H1 (cell line): ENCODE results near the gene CORO2B. TPM values are rescaled to one million over a fixed set of nuclear protein-coding genes. Genes with fewer than 3 reads are reported as not detected.

Experiments used
- CTCF ChIA-PET: fragments of 300-600 bp; sonication (Branson Sonifier 250); formaldehyde crosslinking; loops from one replicate; lab custom pipeline; 2021; ENCODE audit not compliant: partially characterized antibody; lab: Charles Lee
- POLR2A ChIA-PET: fragments of 300-600 bp; sonication (Branson Sonifier 250); formaldehyde crosslinking; loops from one replicate; lab custom pipeline; 2021; ENCODE audit warnings: inconsistent platforms; ENCODE audit not compliant: partially characterized antibody; lab: Charles Lee
- DNase-seq, 2 experiments: peaks; one replicate each; pipeline versions ENCODE4 v3.0.0 to v3.0.0-alpha.2; 2010 to 2022; ENCODE audit warnings: low spot score in 2 of 2, low read depth in 1 of 2, mixed read lengths in 1 of 2
- FAIRE-seq: peaks from 2 replicates; lab custom pipeline; 2011; peaks lifted over from hg19 to GRCh38; lab: Jason Lieb, UNC
- H2AFZ ChIP-seq: 2 replicates; pipeline ENCODE4 v1.8.1; 2012; ENCODE audit warnings: low read length, inconsistent platforms
- H2AK5ac ChIP-seq: 2 replicates; pipeline ENCODE4 v1.6.1; 2013; ENCODE audit warnings: low read depth, low read length
- H2BK120ac ChIP-seq: replicated peaks from 2 replicates; pipeline ENCODE3; 2013; ENCODE audit warnings: low read depth, low read length, inconsistent platforms
- H2BK12ac ChIP-seq: 2 replicates; pipeline ENCODE4 v1.6.1; 2013; ENCODE audit warnings: low read depth, low read length
- H2BK15ac ChIP-seq: 2 replicates; pipeline ENCODE4 v1.6.1; 2013; ENCODE audit warnings: low read length
- H2BK20ac ChIP-seq: 2 replicates; pipeline ENCODE4 v1.6.1; 2013; ENCODE audit warnings: low read length
- H2BK5ac ChIP-seq: 2 replicates; pipeline ENCODE4 v1.6.1; 2013; ENCODE audit warnings: low read depth, low read length
- H3K14ac ChIP-seq: 2 replicates; pipeline ENCODE4 v1.6.1; 2013; ENCODE audit warnings: inconsistent platforms; ENCODE audit not compliant: insufficient read length
- H3K18ac ChIP-seq: 2 replicates; pipeline ENCODE4 v1.6.1; 2013; ENCODE audit warnings: low read length; ENCODE audit errors: extremely low read depth
- H3K23ac ChIP-seq: 2 replicates; pipeline ENCODE4 v1.6.1; 2013; ENCODE audit warnings: inconsistent platforms; ENCODE audit not compliant: insufficient read length
- H3K23me2 ChIP-seq: 2 replicates; pipeline ENCODE4 v1.6.1; 2013; ENCODE audit warnings: low read depth, low read length
- H3K27ac ChIP-seq: 2 replicates; pipeline ENCODE4 v1.6.1; 2011; ENCODE audit warnings: low read depth, low read length, inconsistent platforms
- H3K27me3 ChIP-seq, 4 experiments: replicated peaks in 1 of 4; 1 replicate in 1 of 4; 2 replicates in 3 of 4; pipeline versions ENCODE4 v1.6.1 to v1.8.1; 2011 to 2013; ENCODE audit warnings: low read length in 3 of 4, mild to moderate bottlenecking in 3 of 4, inconsistent platforms in 2 of 4, mixed read lengths in 2 of 4, moderate library complexity in 1 of 4; ENCODE audit not compliant: control insufficient read depth in 3 of 4, insufficient read depth in 3 of 4; ENCODE audit errors: extremely low read depth in 1 of 4
- H3K36me3 ChIP-seq, 4 experiments: 2 replicates each; pipeline versions ENCODE4 v1.6.1 to v1.8.1; 2011 to 2013; ENCODE audit warnings: mild to moderate bottlenecking in 4 of 4, low read length in 3 of 4, moderate library complexity in 2 of 4, control low read depth in 1 of 4, inconsistent platforms in 1 of 4; ENCODE audit not compliant: insufficient read depth in 4 of 4, control insufficient read depth in 2 of 4
- H3K4ac ChIP-seq: replicated peaks from 2 replicates; pipeline ENCODE3; 2013; ENCODE audit warnings: low read length, low read depth, mixed read lengths, inconsistent platforms; ENCODE audit not compliant: insufficient read length
- H3K4me1 ChIP-seq, 4 experiments: replicated peaks in 1 of 4; 1 replicate in 1 of 4; 2 replicates in 3 of 4; pipeline versions ENCODE4 v1.6.1 to v1.8.1; 2011 to 2013; ENCODE audit warnings: low read length in 3 of 4, inconsistent platforms in 2 of 4, mixed read lengths in 1 of 4; ENCODE audit not compliant: insufficient read depth in 4 of 4, control insufficient read depth in 3 of 4
- H3K4me2 ChIP-seq, 2 experiments: 2 replicates each; pipeline versions ENCODE4 v1.6.1 to v1.8.1; 2011 to 2013; ENCODE audit warnings: low read depth in 2 of 2, low read length in 2 of 2, control low read depth in 1 of 2, inconsistent platforms in 1 of 2, mild to moderate bottlenecking in 1 of 2; ENCODE audit not compliant: insufficient read depth in 1 of 2
- H3K4me3 ChIP-seq, 4 experiments: fragments of 200-600, 300-600 bp in 1 of 4; sonication (generic), shearing (Covaris generic), sonication (Bioruptor Twin) in 1 of 4; 2 replicates each; pipeline versions ENCODE4 v1.5.1 to v1.8.1; 2011 to 2016; ENCODE audit warnings: low read length in 4 of 4, low read depth in 3 of 4, control low read depth in 2 of 4, inconsistent platforms in 2 of 4, mild to moderate bottlenecking in 2 of 4, mixed read lengths in 1 of 4, moderate library complexity in 1 of 4; ENCODE audit not compliant: insufficient read depth in 2 of 4; ENCODE audit errors: extremely low read depth in 1 of 4
- H3K56ac ChIP-seq: replicated peaks from 2 replicates; pipeline ENCODE3; 2013; ENCODE audit warnings: low read depth, mild to moderate bottlenecking, mixed read lengths, low read length, inconsistent platforms; ENCODE audit not compliant: insufficient read length
- H3K79me1 ChIP-seq: 2 replicates; pipeline ENCODE4 v1.6.1; 2013; ENCODE audit warnings: low read depth, low read length, control low read depth
- H3K79me2 ChIP-seq, 2 experiments: 2 replicates each; pipeline versions ENCODE4 v1.6.1 to v1.8.1; 2012 to 2013; ENCODE audit warnings: low read length in 2 of 2, mild to moderate bottlenecking in 2 of 2, inconsistent platforms in 1 of 2; ENCODE audit not compliant: insufficient read depth in 2 of 2, control insufficient read depth in 1 of 2
- H3K9ac ChIP-seq, 4 experiments: replicated peaks in 1 of 4; 1 replicate in 1 of 4; 2 replicates in 3 of 4; pipeline versions ENCODE4 v1.6.1 to v1.8.1; 2011 to 2013; ENCODE audit warnings: low read depth in 3 of 4, low read length in 3 of 4, control low read depth in 2 of 4, mild to moderate bottlenecking in 2 of 4, moderate library complexity in 2 of 4, inconsistent platforms in 1 of 4; ENCODE audit errors: extremely low read depth in 1 of 4
- H3K9me3 ChIP-seq, 2 experiments: 2 replicates each; pipeline versions ENCODE4 v1.6.1 to v1.8.1; 2012 to 2013; ENCODE audit warnings: mild to moderate bottlenecking in 2 of 2, moderate library complexity in 2 of 2, control low read depth in 1 of 2, inconsistent platforms in 1 of 2, low read depth in 1 of 2, low read length in 1 of 2, mixed read lengths in 1 of 2; ENCODE audit not compliant: insufficient read depth in 2 of 2
- H4K20me1 ChIP-seq, 2 experiments: replicated peaks in 1 of 2; 2 replicates each; pipeline versions ENCODE3 to v1.8.1; 2011 to 2013; ENCODE audit warnings: inconsistent platforms in 2 of 2, low read length in 2 of 2, mild to moderate bottlenecking in 1 of 2; ENCODE audit not compliant: insufficient read depth in 2 of 2, control insufficient read depth in 1 of 2
- H4K5ac ChIP-seq: 2 replicates; pipeline ENCODE4 v1.6.1; 2013; ENCODE audit warnings: low read length, low read depth, mixed read lengths, inconsistent platforms; ENCODE audit not compliant: insufficient read length
- H4K8ac ChIP-seq: 2 replicates; pipeline ENCODE4 v1.8.0; 2013; ENCODE audit warnings: mild to moderate bottlenecking, moderate library complexity, low read length, inconsistent platforms; ENCODE audit not compliant: insufficient read depth; ENCODE audit errors: extremely low read depth
- H4K91ac ChIP-seq: replicated peaks from 2 replicates; pipeline ENCODE3; 2013; ENCODE audit warnings: low read length, mixed read lengths, inconsistent platforms; ENCODE audit not compliant: insufficient read length
- BCL11A ChIP-seq, 2 experiments: IDR thresholded peaks; one replicate each; pipeline ENCODE4 v1.6.1; 2011; ENCODE audit warnings: low read depth in 2 of 2, low read length in 2 of 2, mild to moderate bottlenecking in 2 of 2
- GABPA ChIP-seq: IDR thresholded peaks from 2 replicates; pipeline ENCODE4 v1.6.1; 2011; ENCODE audit warnings: mild to moderate bottlenecking, low read length, moderate library complexity, borderline replicate concordance; ENCODE audit not compliant: insufficient read depth
- HDAC2 ChIP-seq, 2 experiments: fragments of 300-600 bp in 1 of 2; sonication (generic) in 1 of 2; IDR thresholded peaks; 2 replicates each; pipeline ENCODE4 v1.6.1; 2011 to 2012; ENCODE audit warnings: low read depth in 2 of 2, low read length in 2 of 2, mild to moderate bottlenecking in 2 of 2, moderate library complexity in 2 of 2, borderline replicate concordance in 1 of 2, inconsistent platforms in 1 of 2
- KDM4A ChIP-seq: IDR thresholded peaks from one replicate; pipeline ENCODE4 v1.7.1; 2012; ENCODE audit warnings: low read depth, mild to moderate bottlenecking, moderate library complexity, low read length, inconsistent platforms; ENCODE audit not compliant: severe bottlenecking
- POLR2A ChIP-seq, 2 experiments: IDR thresholded peaks; 1 replicate in 1 of 2; 2 replicates in 1 of 2; pipeline ENCODE4 v1.6.1; 2011; ENCODE audit warnings: low read depth in 2 of 2, low read length in 2 of 2, mild to moderate bottlenecking in 2 of 2; ENCODE audit errors: control extremely low read depth in 1 of 2
- TBP ChIP-seq: IDR thresholded peaks from 2 replicates; pipeline ENCODE4 v1.6.1; 2011; ENCODE audit warnings: low read depth, low read length, improper control_type of control experiment
- TCF12 ChIP-seq: IDR thresholded peaks from 2 replicates; pipeline ENCODE4 v1.6.1; 2011; ENCODE audit warnings: low read depth, mild to moderate bottlenecking, low read length
- WGBS, 2 experiments: shearing (Covaris generic) in 1 of 2; methylation state at CpG; one replicate each; pipeline versions ENCODE4 v1.1.6 to v1.1.7; 2013 to 2015; ENCODE audit warnings: low lambda C conversion rate in 2 of 2, mixed read lengths in 2 of 2, inconsistent platforms in 1 of 2, low coverage in 1 of 2, missing lambda C conversion rate in 1 of 2; ENCODE audit not compliant: insufficient replicate concordance in 2 of 2, insufficient coverage in 1 of 2, insufficient read length in 1 of 2; ENCODE audit errors: extremely low coverage in 1 of 2, missing lambda C conversion rate in 1 of 2; 5-methylcytosine and 5-hydroxymethylcytosine counted together
- polyA plus RNA-seq, 7 experiments: library from polyadenylated mRNA; depleted of rRNA in 3 of 7; stranded (reverse) in 5 of 7; unstranded in 2 of 7; fragments of >200 nt in 5 of 7; fragments of 200-250 nt in 2 of 7; gene quantifications; 1 replicate in 5 of 7; 2 replicates in 1 of 7; 4 replicates in 1 of 7; pipeline versions ENCODE4 v1.2.1 to v1.2.3, GENCODE V29; 2011 to 2013; ENCODE audit warnings: missing spikeins in 2 of 7, mixed read lengths in 2 of 7
- total RNA-seq: library from RNA; stranded (reverse); fragmentation: NEBNext Ultra II Directional; extraction: Animal tissue kit (Norgen Biotek cat#: 25700); gene quantifications from 2 replicates; pipeline ENCODE4 v1.2.1, GENCODE V29; 2021
- TF ChIP-seq, protein P1 (sequence below): IDR thresholded peaks from 2 replicates; pipeline ENCODE4 v1.6.1; 2012; ENCODE audit warnings: inconsistent platforms
- TF ChIP-seq, protein P2 (sequence below): IDR thresholded peaks from 2 replicates; pipeline ENCODE4 v1.6.1; 2012; ENCODE audit warnings: inconsistent platforms

The CORO2B gene
- total and polyA plus RNA-seq, 2 of the 8 experiments (the other 6 are each of a cell fraction or from before 2014, with no cell fraction given): 3.4 to 6.7 TPM

DNA sequence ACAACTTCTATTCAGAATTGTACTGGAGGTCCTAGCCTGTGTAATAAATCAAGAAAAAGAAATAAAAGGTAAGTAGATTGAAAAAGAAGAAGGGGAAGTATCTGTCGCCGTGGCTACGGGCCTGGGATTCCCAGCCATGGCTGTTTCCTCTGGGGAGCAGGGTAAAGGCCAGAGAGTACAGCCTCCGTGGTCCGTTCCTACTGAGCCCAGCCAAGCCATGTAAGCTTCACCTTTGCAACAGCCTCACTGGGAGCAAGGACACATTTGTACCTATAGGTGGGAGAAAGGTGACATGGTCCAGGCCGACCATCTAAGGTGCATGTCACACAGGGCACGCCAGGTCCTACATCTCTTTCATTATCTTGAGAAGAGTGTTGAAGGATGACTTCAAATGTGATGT is 170.6 kb downstream of the CORO2B start:
- no peaks in the 10 kb centered on the region for H4K20me1 ChIP-seq
- H3K18ac ChIP-seq: no peak overlapping the region
- no peaks in the 10 kb centered on the region for H3K4me1 ChIP-seq
- no peaks in the 10 kb centered on the region for H3K79me2 ChIP-seq
- no peaks in the 10 kb centered on the region for H3K23me2 ChIP-seq
- no peak overlapping the region for H2BK120ac ChIP-seq
- DNase-seq: no peak
- no peak overlapping the region for H4K5ac ChIP-seq
- TF ChIP-seq, protein P1, sequence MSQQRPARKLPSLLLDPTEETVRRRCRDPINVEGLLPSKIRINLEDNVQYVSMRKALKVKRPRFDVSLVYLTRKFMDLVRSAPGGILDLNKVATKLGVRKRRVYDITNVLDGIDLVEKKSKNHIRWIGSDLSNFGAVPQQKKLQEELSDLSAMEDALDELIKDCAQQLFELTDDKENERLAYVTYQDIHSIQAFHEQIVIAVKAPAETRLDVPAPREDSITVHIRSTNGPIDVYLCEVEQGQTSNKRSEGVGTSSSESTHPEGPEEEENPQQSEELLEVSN: no peak
- TF ChIP-seq HDAC2 (IDR thresholded peaks at IDR 0.05; ENCODE audit: borderline replicate concordance in 1 of 2, low read depth in 2 of 2, low read length in 2 of 2) (no peak), GABPA (no peak), POLR2A (IDR thresholded peaks at IDR 0.05; ENCODE audit: control extremely low read depth in 1 of 2, low read depth in 2 of 2, low read length in 2 of 2) (no peak), KDM4A (no peak), TBP (no peak), TCF12 (no peak), BCL11A (IDR thresholded peaks at IDR 0.05; ENCODE audit: low read depth in 2 of 2, low read length in 2 of 2) (no peak)
- TF ChIP-seq, protein P2, sequence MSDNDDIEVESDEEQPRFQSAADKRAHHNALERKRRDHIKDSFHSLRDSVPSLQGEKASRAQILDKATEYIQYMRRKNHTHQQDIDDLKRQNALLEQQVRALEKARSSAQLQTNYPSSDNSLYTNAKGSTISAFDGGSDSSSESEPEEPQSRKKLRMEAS: no peak
- 93% methylated on average over 7 of the region's 7 CpGs; no CpG with 5 or more reads in 1 of the 2 experiments for WGBS, 2 experiments
- H3K79me1 ChIP-seq: no peaks in the 10 kb centered on the region
- H2BK5ac ChIP-seq: no peak overlapping the region
- H3K27me3 ChIP-seq: no peaks in the 10 kb centered on the region
- no peak overlapping the region for H3K4ac ChIP-seq
- H3K27ac ChIP-seq: no peak overlapping the region
- H3K9me3 ChIP-seq: no peaks in the 10 kb centered on the region
- no peak overlapping the region for H3K56ac ChIP-seq
- ChIA-PET CTCF (interaction anchor here (1.0 to 1.1 kb wide), 3 partner anchors 14 to 199 kb away, joined by 3 read pairs; no protein-coding TSS in a partner anchor), POLR2A (no interaction called here)
- no peak for FAIRE-seq
- no peaks in the 10 kb centered on the region for H3K36me3 ChIP-seq
- H4K8ac ChIP-seq: no peak overlapping the region
- no peak overlapping the region for H2BK12ac ChIP-seq
- no peak overlapping the region for H3K14ac ChIP-seq
- H2BK15ac ChIP-seq: no peak overlapping the region
- H3K4me2 ChIP-seq: no peak overlapping the region
- H2AFZ ChIP-seq: no peak overlapping the region
- H3K4me3 ChIP-seq: no peak overlapping the region
- no peak overlapping the region for H3K9ac ChIP-seq
- no peak overlapping the region for H3K23ac ChIP-seq
- H2AK5ac ChIP-seq: no peak overlapping the region
- H2BK20ac ChIP-seq: no peak overlapping the region
- H4K91ac ChIP-seq: no peak overlapping the region
